ENCODE measurements around the gene SLC25A39.

The SLC25A39 gene

GRCh38 chr17:44311562-44312181 lies 13.0 kb downstream of the SLC25A39 start:
- no peak for DNase-seq

GRCh38 chr17:44310609-44311376 lies 13.8 kb downstream of the SLC25A39 start:
- DNase-seq: no peak

- no peak for DNase-seq
These were observed 14.4 kb downstream of the SLC25A39 start for GRCh38 chr17:44310188-44310587.

DNA sequence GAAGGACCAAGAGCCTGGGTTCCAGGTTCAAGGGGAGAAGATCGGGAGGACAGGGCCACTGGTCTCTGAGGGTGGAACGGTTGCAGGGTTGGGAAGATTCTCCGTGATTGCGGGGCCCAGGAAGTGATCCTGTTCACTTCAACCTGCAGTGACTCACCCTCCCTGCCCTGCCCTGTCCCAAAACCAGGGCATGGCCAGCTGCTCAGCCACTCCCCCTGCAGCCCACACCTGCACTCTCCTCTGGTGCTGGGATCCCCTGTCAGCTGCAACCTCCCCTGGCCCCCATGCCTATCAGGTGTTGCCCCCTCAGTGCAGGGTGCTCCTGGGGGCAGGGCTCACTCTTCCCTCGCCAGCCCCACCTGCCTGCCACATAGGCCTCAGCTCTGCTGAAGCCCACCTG lies 15.2 kb downstream of the SLC25A39 start:
- DNase-seq: no peak

- DNase-seq: no peak
These were observed 15.8 kb downstream of the SLC25A39 start for GRCh38 chr17:44308865-44309264.

- peak; percentile 42 to 73 (median 67) for DNase-seq
These were observed 16.3 kb downstream of the SLC25A39 start, which contains the start of gene RUNDC3A for GRCh38 chr17:44308320-44308818. Gene RUNDC3A, plus strand, starts transcription at chr17:44308601. Its CDS starts 232 bp downstream, at chr17:44308833.

- DNase-seq: no peak
These were observed 17.0 kb downstream of the SLC25A39 start for GRCh38 chr17:44307387-44308186.

DNA sequence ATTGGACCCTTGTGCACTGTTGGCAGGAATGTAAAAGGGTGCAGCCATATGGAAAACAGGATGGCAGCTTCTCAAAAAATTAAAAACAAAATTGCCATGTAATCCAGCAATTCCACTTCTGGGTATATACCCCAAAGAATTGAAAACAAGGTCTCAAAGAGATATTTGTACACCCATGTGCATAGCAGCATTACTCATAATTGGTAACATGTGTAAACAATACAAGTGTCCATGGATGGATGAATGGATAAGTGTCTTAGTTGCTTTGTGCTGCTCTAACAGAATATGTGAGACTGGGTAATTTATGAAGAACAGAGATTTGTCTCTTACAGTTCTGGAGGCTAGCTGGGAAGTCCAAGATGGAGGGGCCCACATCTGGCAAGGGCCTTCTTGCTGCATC lies 20.0 kb downstream of the SLC25A39 start:
- no peak for DNase-seq

GRCh38 chr17:44297975-44298374 lies 26.6 kb downstream of the SLC25A39 start:
- DNase-seq: no peak

GRCh38 chr17:44293509-44294226 lies 31.0 kb downstream of the SLC25A39 start:
- no peak for DNase-seq

DNA sequence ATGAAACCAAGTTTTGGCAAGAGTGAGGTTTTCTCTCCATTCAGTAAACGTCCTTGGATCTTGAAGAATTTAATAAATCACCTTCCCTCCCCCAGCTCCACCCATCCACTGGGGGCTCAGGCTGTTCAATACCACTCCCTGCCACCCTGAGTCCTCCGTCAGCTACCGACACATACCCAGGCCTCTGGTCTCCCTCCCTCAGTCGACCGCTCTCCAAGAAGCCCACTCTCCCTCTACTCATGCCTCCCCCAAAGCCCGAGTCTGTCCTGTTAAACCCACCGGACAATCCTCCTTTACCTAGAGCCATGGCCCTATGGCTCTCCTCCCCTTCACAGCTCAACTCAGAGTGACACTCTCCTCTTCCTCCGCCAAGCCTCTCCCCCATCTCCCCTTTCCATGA lies 37.0 kb downstream of the SLC25A39 start:
- DNase-seq: no peak

DNA sequence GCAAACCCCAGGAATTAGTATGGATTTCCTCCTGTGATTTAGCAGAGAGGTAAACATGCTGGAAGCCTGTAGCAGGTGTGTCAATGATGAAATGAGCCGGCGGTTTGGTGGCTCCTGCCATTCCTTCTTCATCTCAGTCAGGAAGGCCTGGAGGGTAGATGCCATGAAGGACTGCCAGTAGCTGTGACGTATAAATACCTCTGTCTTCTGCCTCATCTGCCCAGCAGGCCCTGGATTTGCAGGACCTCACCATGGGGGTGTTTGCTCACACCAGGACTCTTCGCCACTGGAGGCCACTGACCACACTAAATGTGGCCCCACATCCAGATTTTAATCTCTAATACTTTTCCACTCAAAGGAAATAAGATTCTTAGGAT lies 40.6 kb downstream of the SLC25A39 start:
- DNase-seq: no peak

- no peak for DNase-seq
These were observed 41.1 kb downstream of the SLC25A39 start for GRCh38 chr17:44283344-44284023.

- no peak for DNase-seq
These were observed 42.4 kb downstream of the SLC25A39 start for GRCh38 chr17:44282264-44282663.

DNA sequence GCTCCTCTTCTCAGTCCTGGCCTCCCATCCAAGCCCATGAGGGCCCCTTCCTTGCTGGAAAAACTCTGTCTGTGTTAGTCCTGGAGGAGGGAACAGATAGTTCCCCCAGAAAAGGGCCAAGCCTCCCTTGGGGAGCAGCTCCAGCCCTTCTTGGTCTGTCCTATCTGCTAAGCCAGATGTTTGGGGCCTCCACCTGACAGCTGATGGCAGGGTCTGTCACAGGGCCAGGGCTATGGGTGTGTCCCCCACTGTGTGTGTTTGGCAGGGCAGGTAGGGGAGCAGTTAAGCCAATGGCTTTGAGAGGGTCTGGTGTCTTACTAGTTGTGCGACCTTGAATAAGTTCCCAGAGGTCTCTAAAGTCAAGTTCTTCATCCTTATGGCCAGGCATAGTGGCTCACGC lies 43.1 kb downstream of the SLC25A39 start:
- DNase-seq: no peak

GRCh38 chr17:44280392-44280937 lies 44.2 kb downstream of the SLC25A39 start:
- DNase-seq: no peak

- peak in 1 of 4 experiments; percentile 8 for DNase-seq
These were observed 44.8 kb downstream of the SLC25A39 start for GRCh38 chr17:44279666-44280391.

- DNase-seq: no peak
These were observed 45.3 kb downstream of the SLC25A39 start for GRCh38 chr17:44279346-44279665.

DNA sequence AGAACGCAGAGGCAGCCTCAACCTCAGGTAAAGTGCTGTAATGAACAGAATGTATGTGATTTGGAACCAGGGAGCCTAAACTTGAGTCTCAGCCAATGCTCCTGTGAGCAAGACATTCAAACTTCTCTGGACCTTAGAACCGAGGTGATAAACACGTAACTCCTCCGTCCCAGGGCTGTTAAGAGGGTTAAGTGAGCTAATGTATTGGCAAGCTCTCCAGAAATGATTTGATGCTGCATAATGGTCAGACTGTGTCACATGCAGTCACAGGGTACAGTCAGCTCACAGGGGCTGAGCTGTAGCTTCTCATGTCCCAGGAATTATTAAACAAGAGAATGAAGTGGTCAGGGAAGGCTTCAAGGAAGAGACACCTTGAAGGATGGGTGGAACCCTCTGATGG lies 46.6 kb downstream of the SLC25A39 start:
- DNase-seq: no peak

DNA sequence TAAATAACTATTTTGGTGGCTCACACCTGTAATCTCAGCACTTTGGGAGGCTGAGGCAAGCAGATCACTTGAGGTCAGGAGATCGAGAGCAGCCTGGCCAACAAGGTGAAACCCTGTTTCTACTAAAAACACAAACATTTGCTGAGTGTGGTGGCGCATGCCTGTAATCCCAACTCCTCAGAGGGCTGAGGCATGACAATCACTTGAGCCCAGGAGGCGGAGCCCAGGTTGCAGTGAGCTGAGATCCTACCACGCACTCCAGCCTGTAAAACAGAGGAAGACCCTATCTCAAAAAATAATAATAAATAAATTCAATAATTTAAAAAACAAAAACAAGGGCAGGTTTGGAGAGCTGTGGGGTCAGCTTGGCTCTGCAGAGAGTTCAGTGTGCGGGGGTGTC lies 51.0 kb downstream of the SLC25A39 start:
- DNase-seq: no peak

GRCh38 chr17:44272954-44273353 lies 51.7 kb downstream of the SLC25A39 start:
- no peak for DNase-seq

All from activated CD4-positive, CD25-positive, alpha-beta regulatory T cell (primary cell).